HG03045 (cell line): ENCODE results near the gene SLC1A3.

Experiments used
- ATAC-seq: cut with Tn5 transposase; IDR thresholded peaks from one replicate; pipeline ENCODE4 v1.9.1; 2021; ENCODE audit warnings: mild to moderate bottlenecking, moderate library complexity; ENCODE audit not compliant: unreplicated experiment

Gene SLC1A3

DNA sequence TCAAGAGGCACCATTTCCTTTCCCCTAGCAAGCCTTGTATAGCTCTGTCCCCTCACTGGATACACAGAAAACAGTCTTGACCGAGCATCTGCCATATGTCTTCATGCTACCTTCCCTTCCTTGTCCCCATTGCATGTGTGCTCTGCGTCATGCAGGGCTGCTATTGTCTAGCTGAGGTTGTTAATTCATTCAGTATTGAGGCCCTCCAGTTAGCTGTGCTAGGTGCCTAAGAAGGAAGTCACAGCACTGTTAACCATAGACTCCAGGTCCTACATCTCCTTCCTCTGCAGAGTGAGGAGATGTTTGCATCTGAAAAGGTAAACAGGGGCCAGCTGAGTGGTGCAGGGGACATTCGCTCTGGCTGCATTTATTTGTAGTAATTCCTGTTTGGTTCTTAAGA is 48.2 kb downstream of the SLC1A3 start:
- no peak for ATAC-seq

DNA sequence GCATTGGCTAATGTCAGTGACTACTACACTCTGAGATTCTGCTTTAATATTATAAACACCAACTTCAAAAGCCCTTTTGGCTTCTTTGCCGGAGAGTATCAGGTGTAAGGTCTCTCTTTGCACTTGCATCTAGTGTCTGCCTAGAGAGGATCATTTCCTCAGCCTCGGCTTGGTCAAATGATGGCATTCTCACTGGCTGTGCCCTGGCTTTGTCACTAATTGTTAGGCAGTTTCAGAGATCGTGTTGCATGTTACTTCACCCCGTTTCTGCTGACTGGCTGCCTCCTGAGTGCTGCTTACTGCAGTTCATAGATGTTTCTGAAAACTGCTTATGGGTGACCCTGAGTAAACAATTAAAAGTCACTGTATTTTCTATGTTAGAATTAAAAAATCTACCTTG is 48.8 kb downstream of the SLC1A3 start:
- ATAC-seq: no peak

DNA sequence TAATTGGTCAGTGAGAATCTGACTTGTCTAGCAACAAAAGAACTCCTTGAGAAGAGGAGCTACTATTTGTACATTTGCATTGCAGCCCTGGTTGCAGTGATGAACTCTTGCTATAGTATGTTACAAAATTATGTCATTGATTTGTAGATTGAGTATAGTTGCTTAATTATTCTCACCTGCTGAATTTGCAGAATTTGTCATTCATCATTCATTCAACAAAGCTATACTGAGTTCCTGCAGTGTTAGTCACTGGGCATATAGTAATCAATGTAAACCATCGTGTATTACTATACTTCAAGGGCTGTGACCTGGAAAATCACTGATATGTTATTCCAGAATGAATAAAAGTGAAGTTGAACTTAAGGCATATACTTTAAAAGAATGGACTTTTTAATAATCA is 50.1 kb downstream of the SLC1A3 start:
- ATAC-seq: no peak

DNA sequence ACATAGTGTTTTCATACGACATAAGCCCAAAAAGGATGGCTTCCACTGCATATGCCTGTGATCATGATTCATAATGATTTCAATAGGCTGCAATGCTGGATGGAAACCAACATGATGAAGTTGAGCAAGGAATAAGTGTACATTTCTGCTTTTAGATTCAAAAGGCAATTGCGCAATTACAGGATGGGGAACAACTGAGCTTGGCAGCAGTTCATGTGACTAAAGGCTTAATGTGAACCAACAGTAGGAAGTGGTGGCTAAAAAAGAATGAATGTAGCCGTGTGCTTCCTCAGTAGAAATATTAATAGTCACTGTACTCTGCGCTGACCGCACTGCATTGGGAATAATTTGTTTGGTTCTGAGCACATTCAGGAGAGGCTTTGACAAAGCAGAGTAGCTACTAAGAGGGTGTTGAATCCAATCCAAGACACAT is 51.2 kb downstream of the SLC1A3 start:
- no peak for ATAC-seq

DNA sequence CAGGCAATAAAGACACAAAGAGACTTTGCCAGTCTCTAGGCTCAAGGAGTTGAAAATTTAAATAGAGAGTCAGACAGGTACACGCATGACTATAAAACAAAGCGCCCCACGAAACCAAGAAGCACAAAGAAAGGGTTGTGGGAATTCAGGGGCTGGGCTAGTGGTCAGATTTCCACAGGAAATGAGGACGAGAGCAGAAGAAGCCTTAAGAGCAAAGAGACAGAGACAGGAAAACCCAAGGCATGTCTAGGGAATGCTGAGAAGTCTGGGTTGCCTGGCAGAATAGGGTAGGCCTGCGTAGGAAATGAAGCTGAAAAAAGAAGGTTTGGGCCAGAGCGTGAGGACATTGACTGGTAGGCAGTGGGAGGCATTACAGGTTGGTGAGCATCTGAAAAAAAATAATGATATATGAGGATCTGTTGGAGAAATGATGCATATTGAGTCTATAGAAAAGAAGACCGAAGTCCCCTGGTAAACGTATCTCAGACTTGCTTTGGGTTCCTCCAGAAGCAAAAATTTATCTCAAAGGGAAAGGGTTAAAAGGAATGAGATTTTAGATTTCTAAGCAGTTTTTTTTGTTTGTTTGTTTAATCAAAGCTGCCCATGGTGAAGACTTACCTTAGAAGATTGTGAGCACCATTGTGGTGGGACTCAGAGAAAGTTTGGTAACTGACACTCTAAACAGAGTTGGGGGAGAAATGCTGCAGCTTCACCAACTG is 51.8 kb downstream of the SLC1A3 start:
- no peak for ATAC-seq

DNA sequence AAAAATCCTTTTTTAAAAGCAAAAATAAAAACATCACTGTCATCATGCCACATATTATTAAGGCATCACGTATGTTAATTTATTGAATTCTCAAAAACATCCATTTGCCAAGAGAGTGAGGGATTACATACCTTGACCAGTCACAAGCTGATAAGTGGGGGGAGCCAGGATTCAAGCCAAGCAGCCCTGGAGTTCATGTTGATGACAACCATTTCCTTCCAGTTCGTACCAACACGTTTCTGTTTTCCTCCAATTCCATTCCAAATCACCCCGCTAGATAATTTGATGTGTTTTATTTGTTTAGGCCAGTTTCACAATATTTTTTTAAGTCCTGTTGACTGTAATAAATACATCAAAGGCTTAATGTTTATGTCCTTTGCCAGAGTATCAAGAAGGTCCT is 53.0 kb downstream of the SLC1A3 start:
- ATAC-seq: no peak

DNA sequence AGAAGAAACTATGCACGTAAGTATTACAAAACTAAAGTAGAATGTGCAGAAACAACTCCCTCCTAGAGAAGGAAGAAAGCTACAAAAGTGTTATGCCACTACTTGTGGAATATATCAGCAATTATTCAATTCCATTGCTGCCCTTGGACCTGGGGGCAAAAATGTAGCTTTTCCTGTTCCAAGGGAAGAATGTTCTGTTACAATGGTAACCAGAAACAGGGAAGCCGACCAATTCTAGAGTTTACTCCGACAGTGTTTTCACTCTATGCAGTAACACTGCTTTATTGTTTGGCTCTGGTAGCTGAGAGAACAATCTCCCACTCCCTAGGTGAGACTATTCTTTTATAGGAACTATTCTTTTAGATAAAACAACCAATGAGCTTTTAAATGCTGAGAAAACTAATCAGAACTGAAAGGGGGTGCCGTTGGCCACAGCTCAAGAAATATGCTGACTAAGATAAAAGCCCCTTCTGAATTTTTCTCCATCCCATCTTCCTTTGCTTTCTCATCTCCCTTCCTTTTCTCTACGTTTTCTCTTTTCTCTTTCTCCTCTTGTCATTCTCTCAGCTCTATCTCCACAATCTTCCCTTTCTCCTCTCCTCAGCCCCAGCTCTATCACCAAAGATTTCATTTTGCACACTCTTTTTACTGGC is 54.1 kb downstream of the SLC1A3 start:
- ATAC-seq: no peak

DNA sequence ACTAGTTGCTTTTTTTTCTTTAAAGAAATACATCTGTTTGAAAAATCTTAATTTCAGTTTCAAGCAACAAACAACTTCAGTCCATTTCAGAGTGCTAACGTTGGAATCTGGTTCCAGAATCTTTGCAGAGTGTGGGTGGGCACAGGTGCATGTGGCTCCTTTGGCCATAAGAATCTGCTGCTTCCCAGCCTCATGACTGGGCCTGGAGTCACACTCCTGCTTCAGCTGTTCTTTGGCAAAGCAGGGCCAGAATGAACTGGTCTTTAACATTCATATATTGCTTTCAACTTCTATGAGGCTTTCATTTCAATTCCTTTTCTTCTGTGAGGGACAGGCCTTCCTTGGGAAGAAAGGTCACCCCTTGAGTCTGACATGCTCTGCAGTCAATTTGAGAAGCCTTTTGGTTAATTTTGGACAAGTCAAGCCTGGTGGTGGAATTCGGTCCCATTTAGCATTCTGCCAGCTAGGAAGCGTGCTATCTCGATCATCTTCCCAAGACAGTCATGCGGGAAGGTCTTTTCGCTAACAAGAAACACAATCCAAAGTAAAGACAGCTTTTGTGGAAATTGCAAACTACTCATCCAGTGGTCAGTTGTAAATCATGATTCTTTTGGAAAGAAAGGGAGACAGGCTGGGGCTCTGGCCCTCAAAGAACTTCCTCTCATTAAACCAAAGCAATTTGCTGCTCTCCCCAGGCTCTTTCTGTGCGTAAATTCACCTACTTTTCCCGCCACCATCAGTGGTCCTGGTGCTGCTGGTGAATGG is 55.2 kb downstream of the SLC1A3 start:
- no peak for ATAC-seq

DNA sequence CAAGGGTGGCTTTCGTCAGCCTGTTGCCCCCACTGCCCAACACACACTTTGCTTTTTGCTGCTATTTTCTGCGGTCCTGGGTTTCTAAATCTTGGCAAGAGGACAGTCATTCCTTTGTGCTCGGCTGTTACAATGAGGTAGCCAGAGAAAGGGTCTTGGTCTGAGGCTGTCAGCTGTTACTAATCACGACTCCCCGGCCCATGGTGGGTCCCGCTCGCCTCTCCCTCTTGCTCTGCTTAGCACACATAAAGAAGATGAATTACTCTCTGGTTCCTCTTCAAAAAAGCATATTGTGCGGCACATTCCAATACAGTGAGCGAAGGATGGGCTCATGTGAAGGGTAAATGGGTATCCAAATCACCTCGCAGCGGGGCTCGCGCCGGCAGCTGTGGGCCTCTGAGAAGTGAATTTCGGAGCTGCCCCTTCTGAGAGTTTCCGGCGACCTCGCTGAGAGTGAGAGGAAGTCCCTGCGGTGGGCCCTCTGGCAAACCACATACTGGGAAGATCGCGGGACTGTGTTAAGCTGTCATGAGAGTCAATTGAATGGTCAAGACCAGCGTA is 56.0 kb downstream of the SLC1A3 start:
- ATAC-seq: no peak

DNA sequence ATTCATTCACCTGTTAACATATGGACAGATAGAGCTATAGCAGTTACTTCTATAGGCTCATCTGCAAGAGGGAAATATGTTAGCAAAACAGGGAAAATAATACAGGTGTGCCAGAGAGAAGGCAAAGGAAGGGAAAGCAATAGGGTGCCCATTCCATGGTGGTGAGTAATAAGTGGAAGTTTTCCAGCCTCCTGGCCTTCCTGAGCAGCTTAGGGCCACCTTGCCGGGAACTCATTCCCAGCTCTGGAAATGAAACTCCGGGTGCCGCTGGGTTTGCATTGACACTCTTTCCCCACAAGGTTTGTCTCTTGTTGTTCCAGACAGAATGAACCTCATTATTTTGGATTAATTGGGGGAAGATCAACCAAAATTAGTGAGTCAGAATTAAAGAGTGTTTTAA is 58.4 kb downstream of the SLC1A3 start:
- ATAC-seq: no peak

DNA sequence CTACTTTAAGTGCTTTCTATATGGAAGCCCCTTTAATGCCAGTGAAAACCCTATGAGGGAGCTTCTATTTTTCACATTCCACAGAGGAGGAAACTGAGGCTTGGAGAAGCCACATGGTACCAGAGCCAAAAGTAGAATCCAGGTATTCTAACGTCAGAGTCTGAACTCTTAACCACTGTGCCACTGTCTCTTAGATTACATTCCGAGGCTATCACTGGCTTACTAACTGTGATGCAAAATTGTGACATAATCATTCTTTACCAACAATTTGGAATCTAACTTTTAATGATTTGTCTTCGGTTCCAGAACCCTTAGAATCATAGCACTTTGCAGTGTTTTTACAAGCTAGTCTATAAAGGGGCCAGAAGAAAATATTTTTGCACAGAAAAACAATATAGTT is 59.2 kb downstream of the SLC1A3 start:
- no peak for ATAC-seq

DNA sequence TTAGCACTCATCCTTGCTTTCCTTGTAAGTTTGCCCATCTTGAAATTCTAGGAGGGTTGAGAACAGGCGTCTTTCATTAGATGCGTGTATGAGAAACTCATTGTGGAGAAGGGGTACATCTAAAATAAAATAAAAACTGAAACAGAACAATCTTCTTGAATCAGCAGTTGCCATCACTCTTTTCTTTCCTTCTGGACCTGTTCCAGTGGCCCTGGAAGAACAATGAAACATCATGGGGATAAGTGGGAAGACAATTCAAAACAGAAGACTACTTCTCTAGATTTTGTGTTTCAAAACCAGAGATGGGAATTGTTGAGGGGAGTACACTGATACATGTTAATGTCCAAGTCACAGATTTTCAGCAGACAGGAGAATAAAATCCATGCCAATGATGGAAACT is 59.9 kb downstream of the SLC1A3 start:
- ATAC-seq: no peak

DNA sequence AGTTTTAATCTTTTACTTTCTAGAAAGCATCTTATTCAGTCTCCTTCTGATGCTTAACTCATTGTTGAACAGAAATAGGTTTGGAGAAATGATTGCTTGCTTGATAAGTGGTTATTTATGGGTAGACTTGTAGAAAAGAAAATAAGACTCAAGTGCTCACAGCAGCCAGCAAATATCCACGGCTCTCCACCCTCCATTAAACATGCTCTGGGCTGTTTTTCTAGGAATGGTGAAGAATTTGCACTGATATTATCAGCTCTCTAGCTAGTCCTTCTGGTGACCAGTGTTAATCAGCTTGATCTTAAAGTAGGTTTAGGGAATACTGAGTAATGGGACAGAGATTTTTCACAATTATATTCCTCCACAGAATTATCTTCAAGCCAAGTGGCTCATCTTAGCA is 60.6 kb downstream of the SLC1A3 start:
- no peak for ATAC-seq

DNA sequence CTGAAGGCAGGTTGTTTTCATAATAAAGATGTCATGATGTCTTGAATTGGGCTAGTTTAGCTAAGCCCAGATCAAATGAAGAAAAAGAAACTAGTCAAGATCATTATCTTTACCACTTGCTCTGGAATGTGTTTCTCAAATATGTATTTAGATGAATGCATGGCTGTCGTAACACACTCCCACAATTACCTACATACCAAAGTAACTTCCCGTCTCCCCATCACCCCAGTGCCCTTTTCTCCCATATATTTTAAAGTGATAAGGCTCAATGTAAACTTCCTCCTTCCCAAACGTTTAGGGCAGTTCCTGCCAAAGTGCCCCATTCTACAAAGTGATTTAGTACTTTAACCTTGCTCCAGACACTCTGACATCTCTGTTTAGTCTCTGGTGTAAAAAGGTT is 61.4 kb downstream of the SLC1A3 start:
- no peak for ATAC-seq

DNA sequence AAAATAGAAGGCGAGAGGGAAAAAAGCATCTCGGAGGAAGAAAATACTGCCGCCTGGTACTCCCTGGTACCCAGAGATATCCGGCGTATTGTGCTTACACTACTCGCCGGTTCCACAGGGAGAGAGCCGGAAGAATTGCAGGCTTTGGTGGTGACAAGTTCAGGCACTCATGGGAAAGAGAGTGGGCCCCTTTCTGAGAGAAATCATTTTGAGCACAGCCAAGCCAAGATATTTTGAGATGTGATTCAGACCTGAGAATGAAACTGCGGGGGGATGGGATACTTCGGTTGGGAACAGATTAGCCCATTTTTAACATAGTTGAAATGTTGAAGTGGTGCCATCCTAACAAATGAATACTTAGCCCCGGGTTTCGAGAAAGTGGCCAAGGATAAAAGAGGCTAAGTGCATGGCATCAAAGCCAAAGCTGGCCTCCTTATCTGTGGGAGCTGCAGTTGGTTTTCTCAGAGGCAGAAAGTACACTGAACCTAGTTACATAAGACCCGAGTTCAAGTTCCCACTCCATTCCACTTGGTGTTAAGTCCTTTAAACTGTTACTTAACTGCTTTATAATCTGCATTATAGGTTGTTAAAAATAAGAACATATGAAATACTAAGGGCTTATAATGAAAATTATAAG is 62.7 kb downstream of the SLC1A3 start:
- ATAC-seq: no peak

DNA sequence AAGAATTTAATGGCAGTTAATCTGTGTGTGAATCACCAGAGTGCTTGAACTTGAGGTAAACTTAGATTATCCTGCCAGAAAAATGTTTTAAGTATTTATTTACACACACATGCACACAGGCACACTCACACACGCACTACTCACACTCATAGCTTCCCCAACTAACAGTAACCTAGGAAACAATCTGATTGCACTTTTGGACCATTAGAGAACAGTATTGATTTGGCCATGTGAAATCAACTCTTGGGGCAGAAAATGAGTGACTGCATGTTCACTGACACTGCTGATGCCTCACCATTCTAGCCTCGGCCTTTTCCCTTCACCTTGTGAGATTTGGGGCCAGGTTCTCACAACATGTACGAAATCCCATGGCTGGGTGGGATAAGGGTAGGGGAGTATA is 64.1 kb downstream of the SLC1A3 start:
- no peak for ATAC-seq

DNA sequence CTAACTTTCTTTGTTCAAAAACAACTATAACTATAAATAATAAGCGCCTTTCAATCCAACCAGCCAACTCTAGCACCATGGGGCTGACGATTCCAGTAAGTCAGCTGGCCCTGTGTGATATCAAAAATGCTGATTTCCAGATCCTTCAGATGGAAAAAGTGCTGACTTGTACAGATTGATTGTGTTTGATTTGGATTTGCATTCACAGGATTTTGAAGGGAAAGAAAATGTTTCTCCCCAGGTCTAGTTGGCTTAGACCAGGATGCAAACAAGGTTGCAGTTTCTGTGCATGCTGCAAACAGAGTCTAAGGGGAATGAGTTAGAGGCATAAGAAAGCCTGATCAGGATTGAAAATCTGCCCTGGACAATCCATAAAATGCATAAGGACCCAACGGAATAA is 68.9 kb downstream of the SLC1A3 start:
- no peak for ATAC-seq

DNA sequence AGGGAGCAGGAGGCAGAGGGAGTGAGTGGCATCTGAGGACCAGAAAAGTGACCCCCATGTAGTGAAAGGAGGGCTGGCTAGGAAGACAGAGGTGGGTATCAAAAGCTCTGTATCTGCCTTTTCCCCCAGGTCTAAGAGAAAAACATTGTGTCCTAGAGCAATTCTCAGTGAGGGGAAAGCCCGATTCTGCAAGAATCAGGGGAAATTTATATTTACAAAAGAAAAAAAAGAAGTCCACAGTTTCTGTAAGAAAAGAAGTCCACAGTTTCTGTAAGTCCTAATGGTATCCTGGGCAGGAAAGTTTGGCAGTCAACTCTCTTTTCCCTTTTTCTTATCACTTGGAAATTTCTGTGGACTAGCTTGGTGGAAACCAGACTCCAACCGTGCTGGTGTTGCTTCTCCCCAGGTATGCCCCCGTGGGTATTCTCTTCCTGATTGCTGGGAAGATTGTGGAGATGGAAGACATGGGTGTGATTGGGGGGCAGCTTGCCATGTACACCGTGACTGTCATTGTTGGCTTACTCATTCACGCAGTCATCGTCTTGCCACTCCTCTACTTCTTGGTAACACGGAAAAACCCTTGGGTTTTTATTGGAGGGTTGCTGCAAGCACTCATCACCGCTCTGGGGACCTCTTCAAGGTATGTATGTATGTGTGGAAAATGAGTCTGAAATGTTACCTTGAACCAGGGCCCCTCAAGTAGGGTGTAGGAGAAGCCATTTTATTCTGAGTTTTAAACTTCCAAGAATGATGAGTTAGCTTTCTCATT is 73.0 kb downstream of the SLC1A3 start:
- no peak for ATAC-seq

DNA sequence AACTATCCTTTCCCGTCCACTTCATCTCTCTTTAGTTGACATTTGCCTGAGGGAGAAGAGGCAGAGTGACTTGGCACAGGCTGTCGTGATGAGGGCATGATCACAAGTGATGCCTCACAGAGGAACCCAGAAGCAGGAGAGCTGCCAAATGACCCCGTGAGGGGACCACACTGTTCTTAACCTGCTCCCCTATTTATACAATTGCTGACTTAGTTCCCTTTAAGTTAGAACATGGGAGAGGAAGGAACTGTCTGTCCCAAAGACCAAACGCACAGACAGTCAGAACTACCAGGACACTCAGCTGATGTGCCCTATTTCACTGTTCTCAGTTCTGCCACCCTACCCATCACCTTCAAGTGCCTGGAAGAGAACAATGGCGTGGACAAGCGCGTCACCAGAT is 73.7 kb downstream of the SLC1A3 start:
- ATAC-seq: no peak

DNA sequence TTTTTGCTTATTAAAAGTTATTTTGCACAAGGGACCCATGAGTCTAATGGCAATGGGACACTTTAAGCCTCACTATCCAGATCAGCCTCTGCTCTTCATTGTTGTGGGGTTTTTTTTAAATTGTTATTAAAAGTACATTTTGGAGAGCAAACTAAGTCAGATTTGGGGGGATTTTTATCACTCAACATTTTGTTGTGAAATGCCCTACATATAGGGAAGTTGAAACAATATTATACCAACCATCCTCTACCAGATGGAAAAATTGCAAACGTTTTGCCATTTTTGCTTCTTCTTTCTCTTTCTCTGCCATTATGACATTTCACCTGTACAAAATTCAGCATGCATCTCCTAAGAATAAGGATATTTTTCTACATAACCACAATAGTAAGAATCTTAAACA is 75.3 kb downstream of the SLC1A3 start:
- no peak for ATAC-seq

DNA sequence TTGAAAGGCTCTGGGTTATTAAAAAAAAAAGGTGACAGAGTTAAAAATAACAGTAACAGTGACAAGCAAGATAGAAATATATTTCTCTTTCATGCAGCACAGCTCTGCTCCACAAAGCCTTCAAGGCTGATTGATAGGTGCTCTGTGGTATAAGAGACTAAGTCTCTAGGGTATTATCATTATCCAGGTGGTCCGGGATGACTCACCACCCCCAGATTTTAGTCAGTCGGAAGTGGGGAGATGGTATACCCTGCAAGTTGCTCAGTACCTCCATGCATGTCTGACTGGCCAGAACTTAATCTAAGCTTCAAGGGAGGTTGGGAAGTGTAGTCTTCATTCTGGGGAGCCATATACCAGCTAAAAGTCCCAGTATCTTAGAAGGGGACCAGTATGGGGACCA is 76.1 kb downstream of the SLC1A3 start:
- no peak for ATAC-seq
